NCI-H526 treated with DMSO at 0.1 percent for 48 hours (cell line): ENCODE data around the gene MPPED2.

Source experiments
- DNase-seq: peaks from one replicate; lab custom pipeline; 2025; lab: John Stamatoyannopoulos, UW

Gene MPPED2

GRCh38 chr11:30487200-30487898 lies 98.8 kb downstream of the MPPED2 start:
- DNase-seq = no peak

- DNase-seq = no peak
These were observed 100.4 kb downstream of the MPPED2 start for GRCh38 chr11:30485756-30486155.

DNA sequence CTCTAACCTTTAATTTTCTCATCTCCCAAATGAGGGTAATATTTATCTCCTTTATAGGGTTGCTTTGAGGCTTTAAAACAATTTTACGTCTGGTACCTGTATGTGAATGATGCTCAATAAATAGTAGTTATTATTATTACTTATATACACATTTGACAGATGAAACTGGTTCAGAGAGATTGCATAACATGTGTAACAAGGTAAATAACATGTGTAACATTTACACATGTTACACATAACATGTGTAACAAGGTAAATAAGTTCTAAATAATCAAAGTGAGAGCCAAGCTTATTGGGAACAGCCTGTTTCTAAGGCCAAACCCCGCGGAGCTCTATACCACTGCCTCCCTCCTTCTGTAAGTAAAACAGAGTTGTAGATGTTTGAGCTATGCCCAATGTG lies 100.9 kb downstream of the MPPED2 start:
- no peak for DNase-seq

DNA sequence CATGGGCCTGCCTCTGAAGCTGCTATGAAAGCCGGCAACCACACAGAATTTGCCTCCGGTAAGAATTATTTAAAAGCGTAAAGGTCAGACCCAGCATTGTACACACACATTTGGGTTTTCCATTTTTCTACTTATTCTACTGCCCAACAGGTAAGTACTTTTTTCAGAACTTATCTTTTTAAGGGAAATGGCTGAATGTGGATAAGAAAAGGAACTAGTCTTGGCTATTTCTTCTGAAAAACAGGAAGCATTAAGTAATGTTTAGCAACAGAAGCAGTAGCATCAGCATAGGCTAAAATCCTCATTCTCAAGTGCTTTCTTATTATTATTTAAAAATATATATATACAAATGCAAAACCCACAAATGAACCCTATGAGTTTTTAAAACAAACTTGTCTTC lies 103.1 kb downstream of the MPPED2 start:
- DNase-seq = no peak

GRCh38 chr11:30481796-30482195 lies 104.4 kb downstream of the MPPED2 start:
- DNase-seq = no peak

GRCh38 chr11:30481330-30481729 lies 104.8 kb downstream of the MPPED2 start:
- no peak for DNase-seq

GRCh38 chr11:30479899-30480298 lies 106.3 kb downstream of the MPPED2 start:
- DNase-seq = no peak

DNA sequence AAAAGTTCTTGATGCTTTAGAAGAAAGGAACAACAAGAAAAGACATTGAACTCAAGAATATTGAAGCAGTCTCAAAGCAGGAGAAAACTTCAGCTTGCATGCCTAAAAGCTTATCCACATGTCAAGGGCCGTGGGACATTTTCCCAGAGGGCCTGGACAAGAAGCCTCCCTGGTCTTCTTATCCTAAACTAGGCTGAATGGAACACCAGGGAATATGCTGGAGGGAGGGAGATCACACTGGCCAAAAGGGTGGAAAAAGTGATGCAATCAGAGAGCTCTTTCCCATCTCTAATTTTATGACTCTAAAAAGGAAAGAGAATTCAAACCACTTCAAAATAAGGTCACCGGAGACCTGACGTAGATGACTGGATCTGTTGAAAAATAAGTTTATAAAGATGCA lies 107.2 kb downstream of the MPPED2 start:
- no peak for DNase-seq

DNA sequence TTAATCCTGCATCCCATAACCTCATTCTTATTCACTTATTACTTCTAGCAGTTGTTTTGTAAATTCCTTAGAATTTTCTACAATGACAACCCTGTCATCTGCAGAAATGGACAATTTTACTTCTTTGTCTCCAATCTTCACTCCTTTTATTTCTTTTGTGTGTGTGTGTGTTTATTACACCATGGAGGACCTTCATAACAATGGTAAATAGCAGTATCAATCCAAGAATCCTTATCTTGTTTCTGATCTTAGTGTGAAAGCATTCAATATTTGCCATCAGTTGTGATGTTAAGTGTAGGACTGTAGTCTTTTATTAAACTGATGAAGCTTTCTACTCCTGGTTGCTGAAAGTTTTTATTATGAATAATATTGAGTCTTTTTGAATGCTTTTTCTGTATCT lies 109.1 kb downstream of the MPPED2 start:
- no peak for DNase-seq

- DNase-seq = no peak
These were observed 111.8 kb downstream of the MPPED2 start for GRCh38 chr11:30474151-30474954.

DNA sequence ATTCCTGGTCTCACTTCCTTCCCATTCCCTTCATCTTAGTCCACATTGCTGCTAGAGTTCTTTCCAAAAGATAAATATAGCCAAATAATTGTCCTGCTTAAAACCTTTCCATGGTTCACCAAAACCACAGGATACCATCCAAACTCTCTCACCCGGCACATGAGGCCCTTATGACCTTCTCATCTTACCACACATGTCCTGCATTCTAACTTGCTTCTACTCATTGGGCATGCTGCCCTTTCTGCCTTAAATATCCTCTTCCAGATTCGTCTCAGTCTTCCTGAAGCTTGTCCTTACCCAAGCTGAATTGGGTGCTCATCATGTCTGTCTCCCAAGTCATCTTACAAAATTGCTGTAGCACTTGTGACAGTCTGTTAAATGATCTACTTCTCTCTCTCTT lies 114.9 kb downstream of the MPPED2 start:
- DNase-seq = no peak

GRCh38 chr11:30468881-30469280 lies 117.3 kb downstream of the MPPED2 start:
- DNase-seq = no peak

DNA sequence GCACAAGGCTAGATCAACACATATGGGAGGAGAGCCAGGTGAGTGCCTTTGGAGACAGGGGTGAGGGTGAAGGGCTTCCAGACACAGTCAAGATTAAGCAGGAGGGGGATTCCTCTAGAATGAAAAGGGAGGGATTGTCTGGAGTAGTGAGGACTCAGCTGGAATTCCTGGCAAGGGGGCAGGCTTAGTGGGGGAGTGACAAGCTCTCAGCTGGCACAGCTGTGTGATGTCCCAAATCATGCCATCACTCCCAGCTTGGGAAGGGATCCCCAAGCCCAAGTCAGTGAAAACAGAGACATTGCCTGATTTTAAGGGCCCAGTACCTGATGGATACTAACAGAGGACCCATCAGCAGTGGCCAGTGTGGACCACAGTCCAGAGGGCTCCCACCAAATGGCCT lies 119.0 kb downstream of the MPPED2 start:
- DNase-seq = no peak

- no peak for DNase-seq
These were observed 120.5 kb downstream of the MPPED2 start for GRCh38 chr11:30465623-30466022.

GRCh38 chr11:30465192-30465591 lies 121.0 kb downstream of the MPPED2 start:
- DNase-seq = no peak

GRCh38 chr11:30463266-30463665 lies 122.9 kb downstream of the MPPED2 start:
- DNase-seq = no peak

- DNase-seq = no peak
These were observed 123.7 kb downstream of the MPPED2 start for GRCh38 chr11:30462421-30462820.

DNA sequence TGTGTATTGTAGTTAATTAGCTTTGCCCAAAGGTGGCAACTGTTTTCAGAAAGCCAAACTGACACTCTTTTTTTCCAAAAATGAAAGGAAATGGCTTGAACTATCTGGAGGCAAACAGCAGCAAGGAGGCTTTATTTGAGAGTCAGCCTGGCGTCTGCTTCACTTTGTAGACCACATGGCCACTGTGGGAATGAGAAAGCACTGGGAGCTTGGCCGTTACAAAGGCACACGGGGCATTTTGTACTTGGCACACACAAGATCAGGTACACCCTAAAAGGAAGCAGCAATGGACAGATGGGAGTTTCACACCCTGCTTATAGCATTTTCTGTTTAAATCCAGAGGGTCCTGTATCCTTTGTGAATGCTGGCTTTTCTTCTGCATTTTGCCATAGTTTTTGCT lies 126.3 kb downstream of the MPPED2 start:
- no peak for DNase-seq

GRCh38 chr11:30459306-30459705 lies 126.8 kb downstream of the MPPED2 start:
- no peak for DNase-seq

DNA sequence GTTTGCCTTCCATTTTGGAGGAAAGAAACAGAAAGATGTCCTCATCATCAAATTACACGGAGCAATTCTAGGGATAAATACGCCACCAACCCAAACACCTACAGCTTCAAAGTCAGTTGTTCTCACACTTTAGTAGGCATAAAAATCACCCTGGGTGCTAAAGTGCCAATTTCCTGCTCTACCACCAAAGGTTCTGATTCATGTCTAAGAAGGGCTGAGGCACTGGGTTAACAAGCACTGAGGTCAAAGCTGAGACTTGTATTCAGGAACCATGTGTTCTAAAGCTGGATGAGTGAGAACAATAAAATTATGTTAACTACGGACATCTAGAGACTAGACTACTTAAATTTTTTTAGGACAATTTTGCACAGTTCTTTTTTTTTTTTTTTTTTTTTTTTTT lies 127.6 kb downstream of the MPPED2 start:
- no peak for DNase-seq

DNA sequence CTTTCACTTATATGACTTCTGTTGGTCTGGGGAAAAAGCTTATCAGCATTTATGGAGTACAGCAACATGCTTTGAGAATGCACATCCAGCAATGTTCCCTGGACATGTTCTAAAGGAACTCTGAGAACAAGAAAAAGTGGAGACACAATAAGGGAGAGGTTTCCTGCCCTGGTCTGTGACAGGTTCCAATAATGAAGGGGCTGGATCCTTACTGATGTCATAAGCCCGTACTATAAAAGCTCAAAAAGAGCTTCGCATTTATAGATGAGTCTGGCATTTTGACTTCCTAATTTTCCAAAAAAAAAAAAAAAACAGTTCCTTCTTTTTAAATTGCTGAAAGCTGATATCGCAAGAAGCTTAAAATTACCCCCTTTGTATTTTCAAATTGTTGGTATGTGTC lies 129.1 kb downstream of the MPPED2 start:
- DNase-seq = no peak

DNA sequence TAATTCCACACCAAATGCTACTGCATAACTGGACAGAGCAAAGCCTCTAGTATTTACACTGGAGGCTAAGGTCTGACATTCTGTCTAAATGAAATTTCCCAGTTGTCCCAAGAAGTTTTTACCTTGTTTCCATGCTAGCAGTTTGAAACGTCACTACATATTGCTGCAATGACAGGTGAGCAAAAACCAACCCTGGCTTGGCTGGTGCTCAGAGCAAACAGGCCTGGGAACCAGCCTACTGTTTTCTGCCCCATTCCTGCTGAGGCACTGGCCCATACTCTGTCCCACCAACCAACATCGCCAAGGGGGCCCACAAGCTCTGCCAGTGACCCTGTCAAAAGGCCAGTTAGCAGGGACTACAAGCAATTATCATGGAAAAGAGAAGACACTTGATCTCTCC lies 131.1 kb downstream of the MPPED2 start:
- no peak for DNase-seq

- no peak for DNase-seq
These were observed 131.6 kb downstream of the MPPED2 start for GRCh38 chr11:30454541-30454940.

GRCh38 chr11:30454111-30454510 lies 132.0 kb downstream of the MPPED2 start:
- no peak for DNase-seq
